GM13976 (cell line): Measurements from ENCODE around the gene DLL1.

ENCODE experiments used
- DNase-seq: peaks from one replicate; pipeline ENCODE4 v3.0.0; 2012; ENCODE audit warnings: low spot score
- in situ Hi-C: fragments of 300-500 bp; cut with MboI; formaldehyde crosslinking; loops from one replicate; pipeline ENCODE4 v1.12.0; 2022; ENCODE audit warnings: low sequenced_read_pairs, mixed read lengths, inconsistent platforms; ENCODE audit not compliant: unreplicated experiment
- TF ChIP-seq, protein P1 (sequence below): IDR thresholded peaks from 2 replicates; pipeline ENCODE4 v1.5.1; 2012; ENCODE audit warnings: borderline replicate concordance, mild to moderate bottlenecking; ENCODE audit not compliant: insufficient read depth; ENCODE audit errors: extremely low read depth, missing control alignments, control extremely low read depth

DLL1 gene

DNA sequence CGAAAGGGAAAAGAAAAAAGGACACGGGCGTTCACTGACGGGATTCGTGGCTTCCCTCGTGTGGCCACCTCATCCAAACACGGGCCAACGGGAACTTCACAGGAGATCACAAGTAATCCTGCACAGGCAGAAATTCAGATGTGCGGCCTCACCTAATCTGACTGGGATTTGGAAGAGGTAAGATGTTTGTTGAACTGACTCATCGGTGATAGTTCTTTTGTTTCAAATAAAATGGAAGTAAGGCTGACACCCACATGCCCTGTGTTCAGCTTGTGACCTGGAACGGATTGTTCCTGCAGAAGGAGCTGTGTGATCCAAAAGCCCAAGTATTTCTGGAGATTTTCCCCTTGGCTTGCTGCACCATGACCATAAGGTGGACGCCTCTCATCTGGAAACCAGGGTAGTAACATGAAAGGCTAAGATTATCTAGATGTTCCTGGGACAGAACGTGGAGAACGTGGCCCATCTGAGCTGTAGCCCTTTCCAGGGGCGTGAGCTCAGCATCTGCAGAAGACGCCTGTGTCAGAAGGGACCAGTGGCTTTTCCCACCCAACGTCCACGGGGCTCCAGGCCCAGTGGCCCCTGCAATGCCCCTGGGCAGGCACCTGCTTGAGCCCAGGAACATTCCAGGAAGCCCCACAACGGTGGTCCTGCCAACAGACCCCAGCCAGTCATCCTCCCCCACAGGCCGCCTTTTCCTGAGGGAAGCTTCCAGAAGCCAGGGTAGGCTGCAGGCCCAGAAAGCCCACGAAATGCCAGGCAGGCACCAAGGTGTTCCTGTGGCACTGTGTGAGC lies 39.7 kb downstream of the DLL1 start:
- in situ Hi-C loops = no loop called here

GRCh38 chr6:170250455-170250854 lies 40.4 kb downstream of the DLL1 start:
- TF ChIP-seq, protein P1, sequence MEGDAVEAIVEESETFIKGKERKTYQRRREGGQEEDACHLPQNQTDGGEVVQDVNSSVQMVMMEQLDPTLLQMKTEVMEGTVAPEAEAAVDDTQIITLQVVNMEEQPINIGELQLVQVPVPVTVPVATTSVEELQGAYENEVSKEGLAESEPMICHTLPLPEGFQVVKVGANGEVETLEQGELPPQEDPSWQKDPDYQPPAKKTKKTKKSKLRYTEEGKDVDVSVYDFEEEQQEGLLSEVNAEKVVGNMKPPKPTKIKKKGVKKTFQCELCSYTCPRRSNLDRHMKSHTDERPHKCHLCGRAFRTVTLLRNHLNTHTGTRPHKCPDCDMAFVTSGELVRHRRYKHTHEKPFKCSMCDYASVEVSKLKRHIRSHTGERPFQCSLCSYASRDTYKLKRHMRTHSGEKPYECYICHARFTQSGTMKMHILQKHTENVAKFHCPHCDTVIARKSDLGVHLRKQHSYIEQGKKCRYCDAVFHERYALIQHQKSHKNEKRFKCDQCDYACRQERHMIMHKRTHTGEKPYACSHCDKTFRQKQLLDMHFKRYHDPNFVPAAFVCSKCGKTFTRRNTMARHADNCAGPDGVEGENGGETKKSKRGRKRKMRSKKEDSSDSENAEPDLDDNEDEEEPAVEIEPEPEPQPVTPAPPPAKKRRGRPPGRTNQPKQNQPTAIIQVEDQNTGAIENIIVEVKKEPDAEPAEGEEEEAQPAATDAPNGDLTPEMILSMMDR = no peak
- in situ Hi-C loops = no loop called here

More for the DNA sequence above, 39.7 kb downstream of the DLL1 start:
- no peak for DNase-seq
- TF ChIP-seq, protein P1 = no peak

GRCh38 chr6:170249817-170250216 lies 41.1 kb downstream of the DLL1 start:
- in situ Hi-C loops = no loop called here
- DNase-seq = no peak
- TF ChIP-seq, protein P1 = no peak

More at GRCh38 chr6:170250455-170250854, 40.4 kb downstream of the DLL1 start:
- no peak for DNase-seq

GRCh38 chr6:170248861-170249600 lies 41.8 kb downstream of the DLL1 start:
- no peak for DNase-seq
- TF ChIP-seq, protein P1 = no peak
- in situ Hi-C loops = no loop called here

GRCh38 chr6:170248111-170248805 lies 42.6 kb downstream of the DLL1 start:
- in situ Hi-C loops = no loop called here
- DNase-seq = no peak
- TF ChIP-seq, protein P1 = no peak

DNA sequence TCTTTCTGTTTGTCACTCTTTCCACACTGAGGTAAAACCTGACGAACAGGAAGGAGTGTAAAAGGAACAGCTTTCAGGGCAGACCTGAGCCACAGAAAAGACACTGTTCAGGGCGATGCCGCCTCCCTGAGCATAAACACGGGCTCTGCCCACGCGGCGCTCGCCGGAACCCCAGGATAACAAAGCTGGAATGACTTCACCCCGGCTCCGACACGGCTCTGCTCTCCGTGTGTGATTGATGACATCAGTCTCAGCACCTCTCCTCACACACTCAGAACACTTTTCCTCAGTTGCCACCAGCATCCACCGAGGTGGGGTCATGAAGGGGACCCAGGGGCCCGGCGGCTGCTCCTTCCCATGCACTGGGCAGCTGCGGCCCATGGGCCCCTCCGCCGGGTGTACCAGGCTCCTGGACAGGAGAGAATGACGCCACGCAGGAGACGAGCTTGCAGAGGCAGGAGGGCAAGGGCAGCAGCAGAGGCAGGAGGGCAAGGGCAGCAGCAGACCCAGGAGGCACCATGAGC lies 43.6 kb downstream of the DLL1 start:
- DNase-seq = no peak
- TF ChIP-seq, protein P1 = no peak
- in situ Hi-C loops = no loop called here
